H9 (cell line): Measurements from ENCODE around the gene OR6S1. TPM values are rescaled to one million over a fixed set of nuclear protein-coding genes. Genes with fewer than 3 reads are reported as not detected.

Source experiments
- DNase-seq: peaks from one replicate; pipeline ENCODE4 v3.0.0-alpha.2; 2017
- H2AFZ ChIP-seq: one replicate; pipeline ENCODE4 v1.6.1; 2013; ENCODE audit warnings: mild to moderate bottlenecking, low read length, control low read depth, moderate library complexity
- H2AK5ac ChIP-seq: 2 replicates; pipeline ENCODE4 v1.6.1; 2013; ENCODE audit warnings: low read length, control low read depth, mixed read lengths; ENCODE audit not compliant: insufficient read length
- H2BK120ac ChIP-seq: one replicate; pipeline ENCODE4 v1.6.1; 2013; ENCODE audit warnings: low read depth, mild to moderate bottlenecking, low read length, control low read depth, inconsistent platforms; ENCODE audit not compliant: poor library complexity, severe bottlenecking
- H2BK12ac ChIP-seq: 2 replicates; pipeline ENCODE4 v1.6.1; 2013; ENCODE audit warnings: low read length, control low read depth, mixed read lengths, low read depth; ENCODE audit not compliant: insufficient read length
- H2BK15ac ChIP-seq: 2 replicates; pipeline ENCODE4 v1.6.1; 2013; ENCODE audit warnings: low read depth, low read length, control low read depth
- H2BK20ac ChIP-seq: one replicate; pipeline ENCODE4 v1.6.1; 2013; ENCODE audit warnings: low read depth, mild to moderate bottlenecking, low read length, control low read depth, inconsistent platforms; ENCODE audit not compliant: poor library complexity, severe bottlenecking
- H2BK5ac ChIP-seq: 2 replicates; pipeline ENCODE4 v1.6.1; 2013; ENCODE audit warnings: low read length, control low read depth, mixed read lengths; ENCODE audit not compliant: insufficient read length
- H3K14ac ChIP-seq: 2 replicates; pipeline ENCODE4 v1.6.1; 2013; ENCODE audit warnings: low read length, control low read depth; ENCODE audit not compliant: insufficient read depth
- H3K18ac ChIP-seq: 2 replicates; pipeline ENCODE4 v1.6.1; 2013; ENCODE audit warnings: low read depth, mild to moderate bottlenecking, mixed read lengths, low read length, control low read depth; ENCODE audit not compliant: insufficient read length
- H3K23ac ChIP-seq: 2 replicates; pipeline ENCODE4 v1.6.1; 2013; ENCODE audit warnings: low read length, control low read depth, mixed read lengths, low read depth; ENCODE audit not compliant: insufficient read length
- H3K23me2 ChIP-seq: 2 replicates; pipeline ENCODE4 v1.6.1; 2013; ENCODE audit warnings: low read depth, mild to moderate bottlenecking, mixed read lengths, low read length, control low read depth; ENCODE audit not compliant: insufficient read length, poor library complexity, severe bottlenecking
- H3K27ac ChIP-seq: 2 replicates; pipeline ENCODE4 v1.5.1; 2013; ENCODE audit warnings: low read length, control low read depth, mixed read lengths, low read depth; ENCODE audit not compliant: insufficient read length
- H3K27me3 ChIP-seq: 2 replicates; pipeline ENCODE4 v1.6.1; 2013; ENCODE audit warnings: low read length, control low read depth, inconsistent platforms; ENCODE audit not compliant: insufficient read depth
- H3K4ac ChIP-seq: 2 replicates; pipeline ENCODE4 v1.6.1; 2013; ENCODE audit warnings: low read depth, mild to moderate bottlenecking, control low read depth, inconsistent platforms, low read length, moderate library complexity
- H3K4me1 ChIP-seq: 2 replicates; pipeline ENCODE4 v1.6.1; 2013; ENCODE audit warnings: low read length, control low read depth, inconsistent platforms; ENCODE audit not compliant: insufficient read depth
- H3K4me2 ChIP-seq: 2 replicates; pipeline ENCODE4 v1.6.1; 2013; ENCODE audit warnings: low read length, control low read depth, mixed read lengths; ENCODE audit not compliant: insufficient read length, insufficient read depth
- H3K56ac ChIP-seq: 2 replicates; pipeline ENCODE4 v1.6.1; 2013; ENCODE audit warnings: low read depth, mild to moderate bottlenecking, mixed read lengths, low read length, control low read depth; ENCODE audit not compliant: insufficient read length
- H3K79me1 ChIP-seq: 2 replicates; pipeline ENCODE4 v1.6.1; 2013; ENCODE audit warnings: low read depth, mild to moderate bottlenecking, moderate library complexity, low read length, control low read depth, inconsistent platforms; ENCODE audit not compliant: insufficient read depth, poor library complexity, severe bottlenecking
- H3K79me2 ChIP-seq: 2 replicates; pipeline ENCODE4 v1.6.1; 2013; ENCODE audit warnings: low read length, control low read depth, inconsistent platforms; ENCODE audit not compliant: insufficient read depth
- H3K9ac ChIP-seq: 2 replicates; pipeline ENCODE4 v1.6.1; 2013; ENCODE audit warnings: low read length, control low read depth, mixed read lengths; ENCODE audit not compliant: insufficient read length; ENCODE audit errors: extremely low read depth
- H3K9me3 ChIP-seq: one replicate; pipeline ENCODE4 v1.6.1; 2013; ENCODE audit warnings: low read depth, low read length, inconsistent platforms; ENCODE audit not compliant: control insufficient read depth
- H3T11ph ChIP-seq: one replicate; pipeline ENCODE4 v1.6.1; 2013; ENCODE audit warnings: mild to moderate bottlenecking, low read length, control low read depth, inconsistent platforms
- H4K20me1 ChIP-seq: one replicate; pipeline ENCODE4 v1.6.1; 2013; ENCODE audit not compliant: control insufficient read depth, insufficient read length, insufficient read depth
- H4K5ac ChIP-seq: 2 replicates; pipeline ENCODE4 v1.6.1; 2013; ENCODE audit warnings: low read depth, mild to moderate bottlenecking, mixed read lengths, low read length, control low read depth; ENCODE audit not compliant: insufficient read length
- H4K8ac ChIP-seq: replicated peaks from 2 replicates; pipeline ENCODE4 v1.6.1; 2013; ENCODE audit warnings: low read length, control low read depth, mixed read lengths, low read depth; ENCODE audit not compliant: insufficient read length
- H4K91ac ChIP-seq: 2 replicates; pipeline ENCODE4 v1.6.1; 2013; ENCODE audit warnings: low read depth, mild to moderate bottlenecking, moderate library complexity, mixed read lengths, low read length, control low read depth; ENCODE audit not compliant: insufficient read length
- H3K27ac Mint-ChIP-seq, 3 experiments: 2 replicates in 2 of 3; 3 replicates in 1 of 3; pipeline ENCODE4 v1.8.0; 2020 to 2021; ENCODE audit warnings: mixed read lengths in 3 of 3, mild to moderate bottlenecking in 1 of 3, moderate library complexity in 1 of 3
- H3K27me3 Mint-ChIP-seq: 2 replicates; pipeline ENCODE4 v1.8.0; 2021; ENCODE audit warnings: low read depth, mild to moderate bottlenecking, moderate library complexity, mixed read lengths
- H3K36me3 Mint-ChIP-seq, 3 experiments: 2 replicates in 2 of 3; 3 replicates in 1 of 3; pipeline ENCODE4 v1.8.0; 2020 to 2021; ENCODE audit warnings: low read depth in 3 of 3, mixed read lengths in 3 of 3; ENCODE audit not compliant: insufficient read depth in 1 of 3
- H3K4me1 Mint-ChIP-seq, 2 experiments: 2 replicates each; pipeline ENCODE4 v1.8.0; 2020; ENCODE audit warnings: mixed read lengths in 2 of 2
- H3K4me3 Mint-ChIP-seq, 2 experiments: 2 replicates in 1 of 2; 3 replicates in 1 of 2; pipeline ENCODE4 v1.8.0; 2020 to 2021; ENCODE audit warnings: mild to moderate bottlenecking in 2 of 2, mixed read lengths in 2 of 2, moderate library complexity in 1 of 2
- H3K9me3 Mint-ChIP-seq, 2 experiments: 2 replicates in 1 of 2; 3 replicates in 1 of 2; pipeline ENCODE4 v1.8.0; 2020; ENCODE audit warnings: mild to moderate bottlenecking in 2 of 2, mixed read lengths in 2 of 2, moderate library complexity in 1 of 2
- CTCF ChIP-seq: fragments of 200-600 bp; sonication (generic); conservative IDR thresholded peaks from 3 replicates; pipeline ENCODE4 v1.8.0; 2021; ENCODE audit warnings: antibody characterized with exemption, mild to moderate bottlenecking
- WGBS: extraction: QIAGEN DNeasy Blood & Tissue Kit; methylation state at CpG from one replicate; pipeline ENCODE4 v1.1.7; 2013; ENCODE audit warnings: missing lambda C conversion rate, low lambda C conversion rate, mixed read lengths; ENCODE audit not compliant: insufficient read length; ENCODE audit errors: extremely low coverage; 5-methylcytosine and 5-hydroxymethylcytosine counted together
- total RNA-seq: library from RNA; stranded (reverse); gene quantifications from 2 replicates; pipeline ENCODE4 v1.2.1, GENCODE V29; 2021

OR6S1 gene
- total RNA-seq, 1 experiment from 2014 or later = not detected

GRCh38 chr14:20683125-20683890 is 41.8 kb upstream of the OR6S1 start:
- Histone ChIP-seq H3K9ac (peak overlapping the region; percentile 51), H2BK20ac (no peak overlapping the region), H3K79me2 (no peaks in the 10 kb centered on the region), H2BK5ac (no peak overlapping the region), H3K23me2 (peaks cover 23% of the 10 kb centered on the region), H3K27me3 (no peaks in the 10 kb centered on the region), H2BK12ac (no peak overlapping the region), H3K79me1 (no peaks in the 10 kb centered on the region), H3K56ac (no peak overlapping the region), H2BK120ac (no peak overlapping the region), H3K4me1 (no peaks in the 10 kb centered on the region), H3K18ac (no peak overlapping the region), H4K20me1 (no peaks in the 10 kb centered on the region), H3K23ac (no peak overlapping the region), H3K4ac (no peak overlapping the region), H4K5ac (no peak overlapping the region), H3K27ac (no peak overlapping the region), H3K9me3 (no peaks in the 10 kb centered on the region), H4K91ac (no peak overlapping the region), H3T11ph (no peak overlapping the region), H3K4me2 (peak overlapping the region; percentile 97), H2BK15ac (no peak overlapping the region), H2AFZ (peak overlapping the region; percentile 57), H2AK5ac (no peak overlapping the region), H4K8ac (no peak overlapping the region), H3K14ac (no peak overlapping the region; the same call in 1 of the 2 replicates)
- H3K27me3 Mint-ChIP-seq = peaks cover 3% of the 10 kb centered on the region
- WGBS = no CpG with 5 or more reads among the region's 38 CpGs
- no peak overlapping the region for H3K27ac Mint-ChIP-seq
- peak; percentile 87 for DNase-seq
- no peak for TF ChIP-seq CTCF
- no peaks in the 10 kb centered on the region for H3K9me3 Mint-ChIP-seq
- no peaks in the 10 kb centered on the region for H3K36me3 Mint-ChIP-seq
- no peak overlapping the region for H3K4me3 Mint-ChIP-seq
- H3K4me1 Mint-ChIP-seq = peaks cover 16% of the 10 kb centered on the region in 2 experiments
